Glomerular visceral epithelial cell (primary cell): ENCODE data around the gene FKBP5.
"Not testable (repeated sequence)": the region's sequence is repeated elsewhere in the genome, so short reads cannot be mapped to it uniquely, and the experiment has no call there.

ENCODE experiments used
- DNase-seq: peaks from one replicate; pipeline ENCODE4 v3.0.0-alpha.2; 2016; ENCODE audit errors: extremely low spot score

The FKBP5 gene

GRCh38 chr6:35611240-35611639, 77.5 kb downstream of the FKBP5 start:
- DNase-seq = no peak

GRCh38 chr6:35610830-35611229, 77.9 kb downstream of the FKBP5 start:
- DNase-seq = no peak

DNA sequence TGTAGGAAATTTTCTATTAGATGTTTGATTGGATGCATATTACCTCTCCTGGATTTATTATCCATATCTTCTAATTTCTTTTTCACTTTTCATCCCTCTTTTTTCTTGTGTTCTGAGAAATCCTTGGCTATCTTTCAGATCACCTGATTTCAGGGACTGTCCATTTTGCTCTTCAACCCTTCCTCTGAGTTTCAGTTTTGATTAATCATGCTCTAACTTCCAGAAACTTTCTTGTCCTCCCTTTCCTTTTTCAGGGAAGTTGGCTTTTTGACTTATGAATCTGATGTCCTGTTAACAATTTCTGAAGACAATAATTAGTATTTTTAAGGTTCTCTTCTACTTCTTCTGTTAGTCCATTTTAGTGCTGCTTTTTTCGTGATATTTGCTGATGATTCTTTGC, 79.1 kb downstream of the FKBP5 start:
- no peak for DNase-seq

- DNase-seq = no peak
Measured at GRCh38 chr6:35607517-35608233, 81.0 kb downstream of the FKBP5 start.

DNA sequence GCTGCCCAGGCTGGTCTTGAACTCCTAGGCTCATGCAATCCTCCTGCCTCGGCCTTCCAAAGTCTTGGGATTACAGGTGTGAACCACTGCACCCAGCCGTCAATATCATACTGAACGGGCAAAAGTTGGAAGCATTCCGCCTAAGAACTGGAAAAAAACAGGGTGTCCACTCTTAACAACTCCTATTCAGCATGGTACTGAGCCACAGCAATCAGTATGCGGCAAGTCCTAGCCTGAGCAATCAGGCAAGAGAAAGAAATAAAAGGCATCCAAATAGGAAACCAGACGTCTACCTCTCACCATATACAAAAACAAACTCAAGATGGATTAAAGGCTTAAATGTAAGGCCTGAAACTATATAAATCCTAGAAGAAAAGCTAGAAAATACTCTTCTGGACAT, 83.1 kb downstream of the FKBP5 start:
- no peak for DNase-seq

GRCh38 chr6:35603326-35604202, 85.2 kb downstream of the FKBP5 start:
- no peak for DNase-seq

- no peak for DNase-seq
Measured at GRCh38 chr6:35602133-35602946, 86.4 kb downstream of the FKBP5 start.

DNA sequence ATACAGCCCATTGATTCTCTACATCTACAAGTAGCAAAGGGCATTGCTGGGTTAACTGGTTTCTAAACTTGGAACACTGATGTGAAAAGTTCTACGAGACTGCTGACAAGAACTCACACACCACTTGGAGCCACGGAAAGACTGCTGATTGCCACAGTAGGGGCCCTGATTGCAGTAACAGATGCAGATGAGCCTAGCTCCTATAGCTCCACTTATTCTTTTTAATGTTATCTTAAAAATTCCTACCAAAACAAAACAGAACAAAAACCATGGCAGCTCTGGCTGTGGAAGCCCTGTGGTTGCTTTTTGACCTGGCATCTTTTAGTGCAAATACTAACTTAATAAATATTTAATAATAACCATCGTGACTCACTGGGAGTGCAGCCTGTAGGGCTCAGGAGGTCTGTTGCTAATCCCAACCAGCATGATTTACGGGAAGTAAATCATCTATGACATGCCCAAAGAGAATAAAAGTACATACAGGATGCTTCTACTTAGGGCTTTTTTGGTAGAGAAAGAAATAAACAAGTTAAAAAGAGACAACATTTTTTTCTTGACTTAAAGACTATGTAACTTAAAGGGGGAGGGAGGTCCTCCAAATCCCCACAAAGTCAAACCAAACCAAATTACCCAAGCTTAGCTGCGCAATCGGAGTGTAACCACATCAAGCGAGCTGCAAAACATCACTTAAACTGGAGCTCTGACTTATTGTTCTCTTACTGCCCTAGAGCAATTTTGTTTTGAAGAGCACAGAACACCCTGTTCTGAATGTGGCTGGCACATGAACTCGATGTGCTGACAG, 87.2 kb downstream of the FKBP5 start:
- peak; percentile 53 for DNase-seq

- DNase-seq = no peak
Measured at GRCh38 chr6:35600659-35601125, 88.0 kb downstream of the FKBP5 start.

GRCh38 chr6:35599761-35600658, 88.7 kb downstream of the FKBP5 start:
- no peak for DNase-seq

DNA sequence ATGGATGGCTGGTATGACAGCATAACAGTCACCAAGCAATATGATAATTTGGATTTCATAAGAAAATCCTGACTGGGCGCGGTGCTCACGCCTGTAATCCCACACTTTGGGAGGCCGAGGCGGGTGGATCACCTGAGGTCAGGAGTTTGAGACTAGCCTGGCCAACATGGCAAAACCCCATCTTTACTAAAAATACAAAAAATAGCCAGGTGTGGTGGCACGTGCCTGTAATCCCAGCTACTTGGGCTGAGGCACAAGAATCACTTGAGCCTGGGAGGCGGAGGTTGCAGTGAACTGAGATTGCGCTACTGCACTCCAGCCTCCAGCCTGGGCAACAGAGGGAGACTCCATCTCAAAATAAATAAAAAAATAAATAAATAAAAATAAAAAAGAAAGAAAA, 90.1 kb downstream of the FKBP5 start:
- DNase-seq = not testable (repeated sequence)

DNA sequence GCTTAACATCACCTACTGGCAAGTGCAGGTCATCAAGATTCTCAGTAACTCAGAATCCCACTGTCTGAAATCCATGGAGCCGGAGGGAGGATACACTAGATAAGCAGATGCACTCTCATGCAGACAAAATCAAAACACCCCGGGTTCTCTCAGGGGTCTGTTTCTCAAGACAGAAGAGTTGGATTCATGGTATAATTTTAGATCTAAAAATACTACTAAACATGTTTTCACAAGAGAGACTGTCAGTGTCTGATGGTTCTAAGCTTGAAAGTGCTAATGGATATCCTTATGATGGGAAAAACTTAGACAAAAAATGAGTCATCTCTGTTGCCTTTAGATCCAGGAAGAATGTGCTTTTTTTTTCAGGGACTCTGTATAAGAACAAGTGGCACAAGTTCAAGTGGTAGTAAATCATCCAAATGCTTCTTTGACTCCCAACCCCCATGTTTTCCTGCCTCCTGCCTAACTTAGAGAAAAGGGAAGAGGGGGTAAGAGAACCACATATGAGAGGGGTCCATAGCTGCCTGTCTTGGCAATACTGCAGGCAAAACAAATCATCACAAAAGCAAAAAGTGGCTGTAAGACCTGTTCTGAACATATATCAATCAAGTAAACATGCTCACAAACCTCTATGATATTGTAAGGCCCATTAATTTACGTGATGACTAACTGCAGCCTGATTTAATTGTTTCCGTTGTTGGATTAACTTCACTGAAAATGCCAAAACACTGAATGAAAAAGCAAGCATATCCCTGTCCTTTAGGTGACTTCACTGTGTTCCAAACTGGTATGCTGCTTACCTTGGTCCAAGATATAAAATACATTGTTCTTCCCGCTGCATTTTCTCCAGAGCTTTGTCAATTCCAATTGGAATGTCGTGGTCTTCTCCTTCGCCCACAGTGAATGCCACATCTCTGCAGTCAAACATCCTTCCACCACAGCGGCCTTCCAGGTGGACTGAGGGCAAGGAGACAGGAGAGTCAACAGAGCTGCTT, 92.0 kb downstream of the FKBP5 start:
- DNase-seq = peak; percentile 65

GRCh38 chr6:35594503-35595186, 94.1 kb downstream of the FKBP5 start:
- DNase-seq = no peak

- no peak for DNase-seq
Measured at GRCh38 chr6:35592178-35592577, 96.5 kb downstream of the FKBP5 start.

GRCh38 chr6:35590622-35591066, 98.1 kb downstream of the FKBP5 start:
- no peak for DNase-seq

- no peak for DNase-seq
Measured at GRCh38 chr6:35589904-35590303, 98.8 kb downstream of the FKBP5 start.

DNA sequence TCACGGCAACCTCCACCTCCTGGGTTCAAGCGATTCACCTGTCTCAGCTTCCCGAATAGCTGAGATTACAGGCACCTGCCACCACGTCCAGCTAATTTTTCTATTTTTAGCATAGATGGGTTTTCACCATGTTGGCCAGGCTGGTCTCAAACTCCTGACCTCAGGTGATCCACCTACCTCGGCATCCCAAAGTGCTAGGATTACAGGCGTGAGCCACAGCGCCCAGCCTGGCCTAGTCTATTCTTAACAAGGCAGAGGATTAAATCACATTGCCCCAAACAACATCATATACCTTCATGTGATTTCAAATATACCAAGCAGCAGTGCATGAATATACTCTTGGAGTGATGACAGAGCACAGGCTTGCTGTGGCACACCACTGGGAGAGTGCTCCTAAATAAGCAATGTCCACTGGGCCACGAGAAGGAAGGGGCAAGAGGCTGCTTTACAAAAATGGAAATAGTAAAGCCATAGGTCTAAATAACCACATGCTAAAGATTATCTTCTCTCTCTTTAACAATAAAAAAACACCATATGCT, 99.4 kb downstream of the FKBP5 start:
- DNase-seq = no peak

GRCh38 chr6:35587167-35587566, 101.5 kb downstream of the FKBP5 start:
- DNase-seq = no peak
